Peyer's patch (tissue), 4 donors: Measurements from ENCODE around the gene CACNA1B.

Source experiments
- CTCF ChIP-seq, 6 experiments: fragments of 450-650 bp in 4 of 6; fragments of 200-600 bp in 2 of 6; sonication (generic) in 1 of 6; IDR thresholded peaks; one replicate each; pipeline ENCODE4 v1.5.1; 2017 to 2019; ENCODE audit warnings: antibody characterized with exemption in 6 of 6, mild to moderate bottlenecking in 3 of 6, moderate library complexity in 1 of 6
- POLR2A ChIP-seq, 2 donors: fragments of 450-650 bp; IDR thresholded peaks; one replicate each; pipeline ENCODE4 v1.5.1; 2017; ENCODE audit warnings: antibody characterized with exemption in 2 of 2, mild to moderate bottlenecking in 2 of 2, moderate library complexity in 2 of 2

DNA sequence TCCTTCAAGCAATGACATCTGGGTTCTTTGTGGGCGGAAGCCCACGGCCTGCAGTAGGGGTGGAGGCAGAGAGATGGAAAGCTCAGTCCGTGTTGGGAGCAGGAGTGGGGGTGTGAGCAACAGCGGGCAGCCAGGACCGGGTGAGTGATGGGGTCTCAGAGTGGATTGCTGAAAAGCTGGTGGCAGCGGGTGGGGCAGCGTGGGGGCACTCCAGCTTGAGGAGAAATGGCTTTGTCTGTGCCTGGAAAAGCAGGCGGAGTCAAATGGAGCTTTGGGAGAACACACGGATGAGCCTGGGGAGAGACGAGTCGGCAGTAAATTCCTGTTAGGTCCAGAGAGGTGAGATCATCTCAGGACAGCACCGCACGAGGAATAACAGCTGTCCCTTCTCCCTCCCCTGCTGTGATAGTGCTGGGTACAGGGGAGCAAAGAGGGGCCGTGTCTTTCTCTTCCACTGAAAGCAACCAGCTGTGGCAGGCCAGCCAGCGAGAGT lies 42.1 kb downstream of the CACNA1B start:
- TF ChIP-seq CTCF (IDR thresholded peaks at IDR 0.05), result no peak
- TF ChIP-seq POLR2A (IDR thresholded peaks at IDR 0.05), result no peak
